ENCODE measurements around the gene RUNX2. TPM values are rescaled to one million over a fixed set of nuclear protein-coding genes. Genes with fewer than 3 reads are reported as not detected.
"Not testable (repeated sequence)": the region's sequence is repeated elsewhere in the genome, so short reads cannot be mapped to it uniquely, and the experiment has no call there.

The RUNX2 gene
- total and polyA plus RNA-seq, 2 experiments from 2014 or later: 0.66 to 1.7 TPM

GRCh38 chr6:45467417-45467816 is 139.3 kb downstream of the RUNX2 start:
- DNase-seq (ENCODE audit: low spot score); H3K36me3 Mint-ChIP-seq (ENCODE audit: low read depth); H3K4me2 ChIP-seq; H3K4me1 ChIP-seq (ENCODE audit: insufficient read depth); H3K36me3 ChIP-seq (ENCODE audit: insufficient read depth); H3K4me1 Mint-ChIP-seq; H3K27me3 ChIP-seq (ENCODE audit: insufficient read depth); ATAC-seq; H3K27me3 Mint-ChIP-seq (ENCODE audit: insufficient read depth, low read depth, poor library complexity); H3K27ac ChIP-seq (ENCODE audit: low read depth); H3K79me2 ChIP-seq (replicated peaks; ENCODE audit: insufficient read depth); H4K20me1 ChIP-seq (replicated peaks; ENCODE audit: insufficient read depth); H3K9me2 ChIP-seq (ENCODE audit: insufficient read depth); H3K27ac Mint-ChIP-seq; H3F3A ChIP-seq (replicated peaks; ENCODE audit: low read depth); H3K9me3 Mint-ChIP-seq; H3K4me3 ChIP-seq; H2AFZ ChIP-seq; H3K4me3 Mint-ChIP-seq: not testable (repeated sequence)

GRCh38 chr6:45467853-45468252 is 139.7 kb downstream of the RUNX2 start:
- no peaks in the 10 kb centered on the region for H3K9me3 Mint-ChIP-seq
- Histone ChIP-seq H3K79me2 (replicated peaks; ENCODE audit: insufficient read depth) (no peaks in the 10 kb centered on the region), H3K27me3 (ENCODE audit: insufficient read depth) (no peaks in the 10 kb centered on the region), H3K27ac (ENCODE audit: low read depth) (no peak overlapping the region), H3K36me3 (ENCODE audit: insufficient read depth) (no peaks in the 10 kb centered on the region), H3F3A (replicated peaks; ENCODE audit: low read depth) (no peaks in the 10 kb centered on the region), H3K4me1 (ENCODE audit: insufficient read depth) (no peaks in the 10 kb centered on the region), H4K20me1 (replicated peaks; ENCODE audit: insufficient read depth) (no peaks in the 10 kb centered on the region), H2AFZ (no peak overlapping the region), H3K4me3 (no peak overlapping the region), H3K4me2 (no peak overlapping the region), H3K9me2 (ENCODE audit: insufficient read depth) (no peaks in the 10 kb centered on the region)
- no peaks in the 10 kb centered on the region for H3K36me3 Mint-ChIP-seq (ENCODE audit: low read depth)
- no peaks in the 10 kb centered on the region for H3K27me3 Mint-ChIP-seq (ENCODE audit: insufficient read depth, low read depth, poor library complexity)
- ATAC-seq: no peak
- H3K27ac Mint-ChIP-seq: no peak overlapping the region
- H3K4me1 Mint-ChIP-seq: no peaks in the 10 kb centered on the region; the same call in 2 of the 3 replicates
- no peak for DNase-seq (ENCODE audit: low spot score)
- H3K4me3 Mint-ChIP-seq: no peak overlapping the region
- TF ChIP-seq ETS1 (IDR thresholded peaks at IDR 0.05) (no peak), EZH2 (IDR thresholded peaks at IDR 0.05; ENCODE audit: low read depth, unreplicated experiment) (no peak), REST (IDR thresholded peaks at IDR 0.05; ENCODE audit: unreplicated experiment) (no peak), CREB1 (CRISPR knock-in tag; IDR thresholded peaks at IDR 0.05; ENCODE audit: low read depth) (no peak), ZNF462 (CRISPR knock-in tag; IDR thresholded peaks at IDR 0.05) (no peak), NANOG (IDR thresholded peaks at IDR 0.05; ENCODE audit: borderline replicate concordance) (no peak), CTCF (conservative IDR thresholded peaks at IDR 0.05; ENCODE audit: low read depth in 2 of 2) (no peak), STAT1 (IDR thresholded peaks at IDR 0.05; ENCODE audit: unreplicated experiment) (no peak), ZNF331 (CRISPR knock-in tag; IDR thresholded peaks at IDR 0.05; ENCODE audit: low read depth) (no peak), POLR2AphosphoS5 (IDR thresholded peaks at IDR 0.05; ENCODE audit: low read depth) (no peak)
